Measurements from ENCODE around the gene CCDC146.
A peak's percentile ranks its signal among the peaks of the same experiment; 100 is the strongest.
"Not testable (repeated sequence)": the region's sequence is repeated elsewhere in the genome, so short reads cannot be mapped to it uniquely, and the experiment has no call there.

The CCDC146 gene

GRCh38 chr7:77270094-77270480, 147.7 kb downstream of the CCDC146 start:
- DNase-seq (ENCODE audit: low read depth, low spot score) = no peak
- no peak overlapping the region for H3K4me3 ChIP-seq (ENCODE audit: low read length)

- DNase-seq (ENCODE audit: low read depth, low spot score) = no peak
- H3K4me3 ChIP-seq (ENCODE audit: low read length) = no peak overlapping the region
Observed at GRCh38 chr7:77271766-77272165, 149.4 kb downstream of the CCDC146 start.

GRCh38 chr7:77275663-77276062, 153.2 kb downstream of the CCDC146 start:
- H3K4me3 ChIP-seq (ENCODE audit: low read length); DNase-seq (ENCODE audit: low read depth, low spot score): not testable (repeated sequence)

GRCh38 chr7:77276120-77276519, 153.7 kb downstream of the CCDC146 start:
- DNase-seq (ENCODE audit: low read depth, low spot score) = peak; percentile 3
- H3K4me3 ChIP-seq (ENCODE audit: low read length) = no peak overlapping the region

GRCh38 chr7:77281780-77282478, 159.5 kb downstream of the CCDC146 start:
- no peak overlapping the region for H3K4me3 ChIP-seq (ENCODE audit: low read length)
- DNase-seq (ENCODE audit: low read depth, low spot score) = no peak

GRCh38 chr7:77282897-77283296, 160.5 kb downstream of the CCDC146 start:
- no peak overlapping the region for H3K4me3 ChIP-seq (ENCODE audit: low read length)
- no peak for DNase-seq (ENCODE audit: low read depth, low spot score)

GRCh38 chr7:77284005-77284404, 161.6 kb downstream of the CCDC146 start:
- H3K4me3 ChIP-seq (ENCODE audit: low read length) = no peak overlapping the region
- no peak for DNase-seq (ENCODE audit: low read depth, low spot score)

- no peak overlapping the region for H3K4me3 ChIP-seq (ENCODE audit: low read length)
- DNase-seq (ENCODE audit: low read depth, low spot score) = no peak
Observed at GRCh38 chr7:77284616-77285015, 162.2 kb downstream of the CCDC146 start.

- no peak overlapping the region for H3K4me3 ChIP-seq (ENCODE audit: low read length)
- DNase-seq (ENCODE audit: low read depth, low spot score) = no peak
Observed at GRCh38 chr7:77288676-77289320, 166.4 kb downstream of the CCDC146 start.

- H3K4me3 ChIP-seq (ENCODE audit: low read length) = no peak overlapping the region
- DNase-seq (ENCODE audit: low read depth, low spot score) = no peak
Observed at GRCh38 chr7:77289387-77289786, 167.0 kb downstream of the CCDC146 start.

- no peak overlapping the region for H3K4me3 ChIP-seq (ENCODE audit: low read length)
- DNase-seq (ENCODE audit: low read depth, low spot score) = no peak
Observed at GRCh38 chr7:77290425-77290824, 168.0 kb downstream of the CCDC146 start.

- DNase-seq (ENCODE audit: low read depth, low spot score) = no peak
- no peak overlapping the region for H3K4me3 ChIP-seq (ENCODE audit: low read length)
Observed at GRCh38 chr7:77293046-77293445, 170.6 kb downstream of the CCDC146 start.

- no peak overlapping the region for H3K4me3 ChIP-seq (ENCODE audit: low read length)
- DNase-seq (ENCODE audit: low read depth, low spot score) = no peak
Observed at GRCh38 chr7:77295549-77295948, 173.1 kb downstream of the CCDC146 start.

GRCh38 chr7:77306231-77307067, 184.0 kb downstream of the CCDC146 start:
- DNase-seq (ENCODE audit: low read depth, low spot score) = no peak

GRCh38 chr7:77308792-77309191, 186.4 kb downstream of the CCDC146 start:
- H3K4me3 ChIP-seq (ENCODE audit: low read length) = no peak overlapping the region
- DNase-seq (ENCODE audit: low read depth, low spot score) = no peak

More at GRCh38 chr7:77306231-77307067, 184.0 kb downstream of the CCDC146 start:
- no peak overlapping the region for H3K4me3 ChIP-seq (ENCODE audit: low read length)

- no peak overlapping the region for H3K4me3 ChIP-seq (ENCODE audit: low read length)
- no peak for DNase-seq (ENCODE audit: low read depth, low spot score)
Observed at GRCh38 chr7:77309714-77310220, 187.4 kb downstream of the CCDC146 start.

GRCh38 chr7:77310982-77311381, 188.6 kb downstream of the CCDC146 start:
- DNase-seq (ENCODE audit: low read depth, low spot score) = no peak
- H3K4me3 ChIP-seq (ENCODE audit: low read length) = no peak overlapping the region

GRCh38 chr7:77313085-77313484, 190.7 kb downstream of the CCDC146 start:
- DNase-seq (ENCODE audit: low read depth, low spot score) = no peak
- H3K4me3 ChIP-seq (ENCODE audit: low read length) = no peak overlapping the region

- no peak overlapping the region for H3K4me3 ChIP-seq (ENCODE audit: low read length)
- DNase-seq (ENCODE audit: low read depth, low spot score) = no peak
Observed at GRCh38 chr7:77313876-77314480, 191.6 kb downstream of the CCDC146 start.
